Neural cell (in vitro differentiated cells): ENCODE data around the gene COL8A1.

Experiments used
- CTCF ChIP-seq: fragments of 450-650 bp; IDR thresholded peaks from 2 replicates; pipeline ENCODE4 v1.5.1; 2014; ENCODE audit warnings: antibody characterized with exemption, mild to moderate bottlenecking, moderate library complexity; ENCODE audit not compliant: poor library complexity, severe bottlenecking
- EP300 ChIP-seq: fragments of 450-650 bp; conservative IDR thresholded peaks from 2 replicates; pipeline ENCODE4 v1.6.1; 2014; ENCODE audit warnings: antibody characterized with exemption, mild to moderate bottlenecking, moderate library complexity; ENCODE audit not compliant: poor library complexity, severe bottlenecking
- POLR2AphosphoS5 ChIP-seq: IDR thresholded peaks from 2 replicates; pipeline ENCODE4 v1.6.1; 2012
- SMC3 ChIP-seq: fragments of 450-650 bp; conservative IDR thresholded peaks from 2 replicates; pipeline ENCODE4 v1.6.1; 2014; ENCODE audit warnings: antibody characterized with exemption, mild to moderate bottlenecking, moderate library complexity; ENCODE audit not compliant: poor library complexity

- TF ChIP-seq EP300 (no peak), CTCF (no peak), POLR2AphosphoS5 (no peak), SMC3 (no peak)
These were observed 113.3 kb downstream of the COL8A1 start for GRCh38 chr3:99751649-99752048.
